Loucy (cell line): Measurements from ENCODE around the gene SDF2L1.

Experiments used
- H2AFZ ChIP-seq: fragments of 200-600 bp; sonication (generic); 2 replicates; pipeline ENCODE4 v1.6.0; 2016; ENCODE audit warnings: antibody characterized with exemption, mild to moderate bottlenecking, low read length, moderate library complexity
- H3F3A ChIP-seq: fragments of 200-600 bp; 2 replicates; pipeline ENCODE4 v1.6.0; 2016; ENCODE audit warnings: antibody characterized with exemption, low read depth, mild to moderate bottlenecking
- H3K27me3 ChIP-seq: fragments of 200-600 bp; sonication (generic); 2 replicates; pipeline ENCODE4 v1.6.1; 2014; ENCODE audit warnings: low read length, mild to moderate bottlenecking; ENCODE audit not compliant: insufficient read depth, poor library complexity, severe bottlenecking
- H3K36me3 ChIP-seq: fragments of 200-600 bp; sonication (generic); 2 replicates; pipeline ENCODE4 v1.6.1; 2016; ENCODE audit warnings: low read length; ENCODE audit not compliant: insufficient read depth
- H3K4me1 ChIP-seq: fragments of 200-600 bp; sonication (generic); 2 replicates; pipeline ENCODE4 v1.5.1; 2014; ENCODE audit warnings: low read length, mild to moderate bottlenecking; ENCODE audit not compliant: insufficient read depth, poor library complexity, severe bottlenecking
- H3K4me2 ChIP-seq: fragments of 200-600 bp; sonication (generic); 2 replicates; pipeline ENCODE4 v1.6.0; 2014; ENCODE audit warnings: antibody characterized with exemption, low read length, low read depth, mild to moderate bottlenecking; ENCODE audit not compliant: poor library complexity, severe bottlenecking
- H3K4me3 ChIP-seq: fragments of 200-600 bp; sonication (generic); 2 replicates; pipeline ENCODE4 v1.5.1; 2014; ENCODE audit warnings: low read length, mild to moderate bottlenecking, mixed read lengths; ENCODE audit not compliant: poor library complexity, severe bottlenecking
- H3K79me2 ChIP-seq: fragments of 200-600 bp; sonication (generic); 2 replicates; pipeline ENCODE4 v1.6.1; 2014; ENCODE audit warnings: low read length; ENCODE audit not compliant: insufficient read depth
- H3K9ac ChIP-seq: fragments of 200-600 bp; sonication (generic); 2 replicates; pipeline ENCODE4 v1.6.0; 2014; ENCODE audit warnings: mild to moderate bottlenecking, low read depth, low read length, moderate library complexity; ENCODE audit not compliant: poor library complexity, severe bottlenecking
- H3K9me2 ChIP-seq: fragments of 200-600 bp; sonication (generic); replicated peaks from 2 replicates; pipeline ENCODE4 v1.6.1; 2016; ENCODE audit warnings: low read depth, low read length, mixed read lengths
- H3K9me3 ChIP-seq: fragments of 200-600 bp; sonication (generic); 2 replicates; pipeline ENCODE4 v1.6.1; 2014; ENCODE audit warnings: mild to moderate bottlenecking, antibody characterized with exemption, low read length, low read depth; ENCODE audit not compliant: insufficient read depth
- H4K20me1 ChIP-seq: fragments of 200-600 bp; sonication (generic); 2 replicates; pipeline ENCODE4 v1.6.0; 2014; ENCODE audit warnings: antibody characterized with exemption, low read length, mild to moderate bottlenecking; ENCODE audit not compliant: insufficient read depth, poor library complexity, severe bottlenecking
- EZH2phosphoT487 ChIP-seq: fragments of 200-600 bp; IDR thresholded peaks from 2 replicates; pipeline ENCODE4 v1.6.1; 2018; ENCODE audit warnings: antibody characterized with exemption, mild to moderate bottlenecking, moderate library complexity, borderline replicate concordance
- TF ChIP-seq, protein P1 (sequence below): fragments of 200-600 bp; sonication (generic); conservative IDR thresholded peaks from 2 replicates; pipeline ENCODE4 v1.5.1; 2014; ENCODE audit warnings: mild to moderate bottlenecking, antibody characterized with exemption, low read length

Gene SDF2L1

GRCh38 chr22:21611210-21611977, 30.7 kb upstream of the SDF2L1 start:
- Histone ChIP-seq H3K27me3 (no peaks in the 10 kb centered on the region), H3F3A (no peaks in the 10 kb centered on the region), H3K9me2 (no peaks in the 10 kb centered on the region), H3K79me2 (peaks cover 91% of the 10 kb centered on the region), H3K4me3 (no peak overlapping the region), H3K9me3 (no peaks in the 10 kb centered on the region), H3K9ac (no peak overlapping the region), H3K4me1 (no peaks in the 10 kb centered on the region), H3K4me2 (no peak overlapping the region), H3K36me3 (peaks cover 61% of the 10 kb centered on the region), H2AFZ (no peak overlapping the region), H4K20me1 (peaks cover 68% of the 10 kb centered on the region)
- TF ChIP-seq, protein P1, sequence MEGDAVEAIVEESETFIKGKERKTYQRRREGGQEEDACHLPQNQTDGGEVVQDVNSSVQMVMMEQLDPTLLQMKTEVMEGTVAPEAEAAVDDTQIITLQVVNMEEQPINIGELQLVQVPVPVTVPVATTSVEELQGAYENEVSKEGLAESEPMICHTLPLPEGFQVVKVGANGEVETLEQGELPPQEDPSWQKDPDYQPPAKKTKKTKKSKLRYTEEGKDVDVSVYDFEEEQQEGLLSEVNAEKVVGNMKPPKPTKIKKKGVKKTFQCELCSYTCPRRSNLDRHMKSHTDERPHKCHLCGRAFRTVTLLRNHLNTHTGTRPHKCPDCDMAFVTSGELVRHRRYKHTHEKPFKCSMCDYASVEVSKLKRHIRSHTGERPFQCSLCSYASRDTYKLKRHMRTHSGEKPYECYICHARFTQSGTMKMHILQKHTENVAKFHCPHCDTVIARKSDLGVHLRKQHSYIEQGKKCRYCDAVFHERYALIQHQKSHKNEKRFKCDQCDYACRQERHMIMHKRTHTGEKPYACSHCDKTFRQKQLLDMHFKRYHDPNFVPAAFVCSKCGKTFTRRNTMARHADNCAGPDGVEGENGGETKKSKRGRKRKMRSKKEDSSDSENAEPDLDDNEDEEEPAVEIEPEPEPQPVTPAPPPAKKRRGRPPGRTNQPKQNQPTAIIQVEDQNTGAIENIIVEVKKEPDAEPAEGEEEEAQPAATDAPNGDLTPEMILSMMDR, result no peak
- no peak for TF ChIP-seq EZH2phosphoT487

GRCh38 chr22:21612858-21613257, 29.2 kb upstream of the SDF2L1 start:
- Histone ChIP-seq H3K9ac (no peak overlapping the region), H3K9me3 (no peaks in the 10 kb centered on the region), H3K9me2 (no peaks in the 10 kb centered on the region), H3K27me3 (no peaks in the 10 kb centered on the region), H3K4me3 (no peak overlapping the region), H3K4me1 (no peaks in the 10 kb centered on the region), H4K20me1 (peaks cover 63% of the 10 kb centered on the region), H3F3A (no peaks in the 10 kb centered on the region), H3K79me2 (peaks cover 91% of the 10 kb centered on the region), H2AFZ (no peak overlapping the region), H3K36me3 (peaks cover 67% of the 10 kb centered on the region), H3K4me2 (no peak overlapping the region)
- no peak for TF ChIP-seq EZH2phosphoT487
- TF ChIP-seq, protein P1, result no peak

GRCh38 chr22:21613553-21614233, 28.4 kb upstream of the SDF2L1 start:
- H3K4me1 ChIP-seq, result no peaks in the 10 kb centered on the region
- peaks cover 58% of the 10 kb centered on the region for H4K20me1 ChIP-seq
- no peak overlapping the region for H3K9ac ChIP-seq
- H2AFZ ChIP-seq, result no peak overlapping the region
- no peak overlapping the region for H3K4me2 ChIP-seq
- H3K9me2 ChIP-seq, result no peaks in the 10 kb centered on the region
- H3K4me3 ChIP-seq, result no peak overlapping the region
- H3F3A ChIP-seq, result no peaks in the 10 kb centered on the region
- peaks cover 90% of the 10 kb centered on the region for H3K79me2 ChIP-seq
- H3K27me3 ChIP-seq, result no peaks in the 10 kb centered on the region
- H3K9me3 ChIP-seq, result no peaks in the 10 kb centered on the region
- peaks cover 72% of the 10 kb centered on the region for H3K36me3 ChIP-seq
- TF ChIP-seq EZH2phosphoT487, result no peak
- TF ChIP-seq, protein P1, result no peak
